ENCODE results near the gene FBN1.

Gene FBN1

GRCh38 chr15:48580736-48581135 lies 64.8 kb downstream of the FBN1 start:
- no peak for DNase-seq (ENCODE audit: low read depth in 2 of 2)

DNA sequence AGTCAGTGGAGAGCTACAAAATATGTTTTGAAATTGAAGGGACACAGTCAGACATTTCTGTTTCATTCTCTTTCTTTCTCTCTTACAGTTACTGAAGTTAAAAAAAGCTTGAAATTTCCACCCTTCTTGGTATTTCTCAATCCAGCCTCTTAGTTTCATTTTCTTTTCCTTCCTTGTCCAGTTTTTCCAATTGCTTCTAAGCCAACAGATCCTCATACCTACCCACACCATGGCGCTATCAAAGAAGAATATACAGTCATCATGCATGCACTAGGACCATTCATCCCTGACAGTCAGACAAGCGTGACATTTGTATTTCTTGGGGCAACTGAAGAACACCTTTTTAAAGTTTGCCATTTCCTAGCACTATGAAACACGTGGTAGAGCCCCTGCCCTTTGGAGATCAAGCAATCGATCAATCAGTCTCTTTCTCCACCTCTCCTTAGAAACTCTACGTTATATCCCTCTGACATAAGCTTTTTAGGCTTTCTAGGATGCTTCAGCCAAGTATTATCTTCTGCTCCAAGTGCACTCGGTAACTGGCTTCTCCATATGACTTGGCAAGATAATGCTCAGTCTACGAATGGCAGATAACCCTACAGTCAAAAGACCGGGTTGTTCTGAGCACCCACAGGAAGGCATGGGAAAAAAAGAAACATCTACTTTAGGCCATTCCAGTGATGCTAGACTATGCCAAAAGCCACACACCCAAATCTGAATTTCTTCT lies 65.4 kb downstream of the FBN1 start:
- DNase-seq (ENCODE audit: low read depth in 2 of 2): no peak

DNA sequence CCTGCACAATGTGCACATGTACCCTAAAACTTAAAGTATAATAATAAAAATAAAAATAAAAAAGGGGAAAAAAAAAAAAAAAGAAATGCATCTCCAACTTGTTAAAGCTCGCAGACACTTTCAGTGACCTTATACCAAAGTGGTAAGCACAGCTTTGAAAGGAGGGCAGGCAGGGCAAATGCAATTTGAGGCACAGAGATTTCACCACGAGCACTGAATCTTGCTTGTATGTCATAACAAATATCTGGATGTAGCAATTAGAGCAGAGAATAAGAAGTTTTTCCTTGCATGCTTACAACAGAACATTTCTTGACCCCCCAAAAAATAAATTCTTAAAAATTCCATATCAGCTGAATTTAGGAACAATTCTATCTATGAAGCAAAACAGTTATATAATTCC lies 66.5 kb downstream of the FBN1 start:
- DNase-seq (ENCODE audit: low read depth in 2 of 2): no peak

GRCh38 chr15:48577469-48577868 lies 68.0 kb downstream of the FBN1 start:
- DNase-seq (ENCODE audit: low read depth in 2 of 2): no peak

- no peak for DNase-seq (ENCODE audit: low read depth in 2 of 2)
These were observed 71.3 kb downstream of the FBN1 start for GRCh38 chr15:48574187-48574586.

DNA sequence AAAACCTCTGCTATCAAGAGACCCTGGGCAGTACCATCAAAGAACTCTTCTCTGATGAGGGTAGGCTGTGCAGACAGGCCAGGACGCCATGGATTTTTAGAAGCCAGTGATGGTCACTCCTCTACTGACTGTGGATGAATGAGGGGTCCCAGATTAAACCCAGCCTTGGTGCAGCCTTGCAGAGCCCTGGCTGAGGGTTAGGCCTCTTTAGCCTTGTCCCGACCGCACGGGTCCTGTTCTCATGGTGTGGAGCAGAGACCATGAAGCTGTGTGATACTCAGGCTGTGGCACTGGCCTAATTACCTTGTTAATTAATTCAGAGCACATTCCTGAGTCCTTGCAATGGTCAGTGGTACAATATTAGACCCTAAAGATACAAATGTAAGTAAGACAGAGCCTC lies 71.7 kb downstream of the FBN1 start:
- no peak for DNase-seq (ENCODE audit: low read depth in 2 of 2)

- DNase-seq (ENCODE audit: low read depth in 2 of 2): no peak
These were observed 72.7 kb downstream of the FBN1 start for GRCh38 chr15:48572823-48573222.

- no peak for DNase-seq (ENCODE audit: low read depth in 2 of 2)
These were observed 74.0 kb downstream of the FBN1 start for GRCh38 chr15:48571510-48571909.

DNA sequence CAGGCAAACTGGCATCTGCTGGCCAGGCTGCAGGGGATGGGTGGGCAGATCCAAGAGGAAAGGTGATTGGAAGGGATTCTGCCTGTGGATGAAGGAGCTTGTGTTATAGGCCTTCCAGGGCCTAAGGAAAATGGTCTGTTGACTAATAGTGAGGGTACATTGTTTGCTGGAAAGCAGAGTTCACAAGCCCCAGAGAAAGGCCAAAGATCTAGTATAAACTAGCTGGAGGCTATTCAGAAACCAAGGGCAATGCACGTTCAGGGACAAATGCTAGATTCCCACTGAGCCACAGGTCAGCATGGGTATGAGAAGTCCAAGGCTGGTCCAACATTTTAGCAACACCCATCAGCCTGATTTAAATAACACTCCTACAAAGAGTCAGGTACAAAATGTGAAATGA lies 74.7 kb downstream of the FBN1 start:
- DNase-seq (ENCODE audit: low read depth in 2 of 2): no peak

DNA sequence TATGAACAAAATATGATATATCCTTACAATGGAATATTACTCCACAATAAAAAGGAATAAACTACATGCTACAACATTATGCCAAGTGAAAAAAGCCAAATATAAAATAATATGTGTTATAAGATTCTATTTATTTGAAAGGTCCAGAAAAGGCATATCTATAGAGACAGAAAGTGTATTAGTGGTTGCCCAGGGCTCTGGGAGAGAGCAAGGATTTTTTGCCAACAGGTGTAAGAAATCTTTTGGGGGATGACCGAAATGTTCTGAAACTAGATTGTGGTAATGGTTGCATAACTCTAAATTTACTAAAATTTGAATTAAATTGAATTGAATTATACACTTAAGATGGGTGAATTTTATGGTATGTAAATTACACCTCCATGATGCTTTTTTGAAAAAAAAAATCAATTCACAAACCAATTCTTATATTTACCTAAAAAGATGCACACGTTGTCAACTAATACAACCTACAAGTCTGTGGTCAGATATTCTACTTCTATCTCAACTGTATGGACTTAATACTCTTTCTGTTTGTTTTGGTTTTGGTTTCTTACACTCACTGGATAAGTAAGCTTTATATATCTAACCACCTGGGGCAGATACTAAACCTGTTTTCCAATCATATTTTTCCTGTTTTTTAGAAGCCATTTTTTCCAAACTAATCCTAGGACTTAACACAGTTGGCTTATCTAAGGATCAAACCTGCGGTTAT lies 75.8 kb downstream of the FBN1 start:
- no peak for DNase-seq (ENCODE audit: low read depth in 2 of 2)

GRCh38 chr15:48566668-48567067 lies 78.8 kb downstream of the FBN1 start:
- no peak for DNase-seq (ENCODE audit: low read depth in 2 of 2)

- DNase-seq (ENCODE audit: low read depth in 2 of 2): no peak
These were observed 79.7 kb downstream of the FBN1 start for GRCh38 chr15:48565560-48566482.

DNA sequence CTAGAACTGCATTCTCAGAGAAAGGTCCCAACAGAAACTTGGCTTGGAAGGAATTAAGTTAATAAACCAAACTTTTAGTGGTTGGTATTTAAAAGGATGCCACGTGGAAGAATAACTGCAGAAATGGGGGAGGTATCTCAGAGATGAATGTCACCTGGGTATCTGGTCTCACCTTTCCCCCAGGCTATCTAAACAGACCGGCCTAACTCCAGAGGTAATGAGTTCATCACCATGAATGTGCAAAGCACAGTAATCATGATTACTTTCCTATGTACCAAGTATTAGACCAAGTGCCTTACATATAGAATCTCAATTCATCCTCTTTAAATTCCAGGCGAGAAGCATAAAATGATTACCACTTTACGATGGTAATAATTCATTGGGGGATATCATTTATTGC lies 80.8 kb downstream of the FBN1 start:
- no peak for DNase-seq (ENCODE audit: low read depth in 2 of 2)

GRCh38 chr15:48563934-48564333 lies 81.6 kb downstream of the FBN1 start:
- DNase-seq (ENCODE audit: low read depth in 2 of 2): no peak

DNA sequence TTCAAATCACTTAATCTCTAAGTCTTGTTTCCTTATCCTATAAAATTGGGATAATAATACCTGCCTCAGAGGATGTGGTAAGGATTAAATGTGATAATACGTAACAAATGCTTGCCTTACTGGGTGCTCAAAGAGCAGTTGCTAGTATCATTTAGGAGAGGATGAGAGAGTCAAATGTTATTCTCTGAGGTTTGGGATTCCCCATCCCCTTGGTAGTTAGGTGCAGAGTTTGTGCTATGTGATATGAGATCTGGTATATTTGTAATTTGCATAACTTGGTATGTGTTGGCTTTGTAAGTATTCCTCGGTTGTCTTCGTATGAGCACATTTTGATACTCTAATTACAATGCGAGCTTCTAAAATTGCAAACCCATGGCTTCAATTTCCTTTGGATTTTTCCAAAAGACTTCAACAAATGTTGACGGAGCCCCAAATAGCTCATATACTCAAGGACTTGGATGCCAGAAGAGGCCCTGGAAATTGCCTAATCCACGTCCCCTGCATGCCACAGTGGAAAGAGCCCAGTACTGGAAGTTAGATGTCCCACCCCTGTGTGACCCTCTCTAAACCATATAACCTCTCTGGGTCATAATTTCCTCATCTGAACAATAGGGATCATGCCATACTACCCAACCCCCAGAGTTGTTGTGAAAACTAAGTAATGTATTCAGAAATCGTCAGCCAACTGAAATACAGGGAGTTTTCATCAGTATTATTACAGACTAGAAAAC lies 85.0 kb downstream of the FBN1 start:
- no peak for DNase-seq (ENCODE audit: low read depth in 2 of 2)

- DNase-seq (ENCODE audit: low read depth in 2 of 2): no peak
These were observed 86.2 kb downstream of the FBN1 start for GRCh38 chr15:48559285-48559684.

DNA sequence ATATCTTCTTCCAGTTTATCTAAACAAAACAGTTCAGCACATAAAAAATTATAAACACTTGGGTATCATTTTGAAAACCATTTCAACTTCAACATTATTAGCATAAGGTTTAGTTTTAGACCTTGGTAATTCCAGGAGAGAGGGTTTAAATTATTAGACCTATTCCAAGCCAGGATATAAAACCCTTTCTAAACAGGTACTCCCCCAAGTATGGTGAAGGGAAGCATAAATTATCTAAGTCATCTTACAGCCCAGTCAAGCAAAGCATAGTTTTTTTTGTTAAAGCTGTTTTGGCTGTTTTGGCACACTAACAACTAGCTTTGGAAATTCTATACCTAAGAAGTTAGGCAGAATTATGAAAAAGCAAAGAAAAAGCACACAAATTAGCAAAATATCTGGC lies 87.3 kb downstream of the FBN1 start:
- DNase-seq (ENCODE audit: low read depth in 2 of 2): no peak

DNA sequence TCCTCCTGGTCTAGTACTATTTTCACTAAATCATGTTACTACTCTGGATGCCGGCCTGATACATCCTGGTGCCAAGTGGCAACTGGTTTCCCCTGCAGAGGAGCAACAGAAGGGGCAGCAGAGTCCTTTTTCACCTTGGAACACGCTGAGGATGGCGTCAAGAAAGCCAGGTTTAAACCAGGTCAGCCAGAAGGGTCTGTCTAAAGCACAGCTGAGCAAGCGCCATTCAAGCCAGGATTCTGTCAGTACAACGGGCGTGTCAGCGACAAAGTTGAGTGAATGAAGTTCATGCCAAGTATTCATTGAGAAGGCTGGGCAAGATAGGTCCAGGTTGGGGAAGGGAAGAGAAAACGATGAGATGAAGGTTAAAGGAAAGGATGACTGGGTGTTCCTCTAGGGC lies 88.2 kb downstream of the FBN1 start:
- no peak for DNase-seq (ENCODE audit: low read depth in 2 of 2)

DNA sequence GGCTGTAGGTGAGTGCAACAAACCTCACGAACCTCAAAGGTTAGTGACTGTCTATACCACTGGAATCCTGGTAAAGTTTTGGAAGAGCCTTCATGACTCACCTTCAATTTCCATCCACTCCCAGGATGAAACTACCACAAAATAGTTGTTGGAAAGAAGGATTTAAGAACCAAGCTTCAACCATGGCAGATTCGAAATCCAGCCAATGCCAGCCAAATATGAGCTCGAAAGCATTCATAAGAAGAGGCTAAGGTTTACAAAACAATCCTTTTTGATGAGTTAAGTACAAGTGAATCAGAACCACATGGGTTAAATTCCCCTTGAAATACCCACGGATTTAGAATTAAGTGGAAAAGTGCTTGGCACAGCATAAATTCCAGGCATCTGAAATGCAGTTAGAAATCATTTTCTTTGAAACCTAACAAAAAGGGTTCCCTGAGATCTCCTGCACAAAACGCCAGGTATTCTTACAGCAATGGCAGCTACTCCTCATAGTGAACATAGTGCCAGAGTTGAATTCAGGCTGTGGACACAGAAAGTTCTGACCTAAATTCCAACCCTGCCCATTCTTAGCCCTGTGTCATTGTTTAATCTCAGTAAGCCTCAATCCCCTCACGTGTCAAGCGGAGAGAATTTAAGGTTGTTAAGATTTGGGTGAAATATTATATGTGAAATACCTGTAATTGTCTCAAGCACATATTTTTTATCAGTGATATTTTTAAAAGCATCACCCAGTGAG lies 89.2 kb downstream of the FBN1 start:
- no peak for DNase-seq (ENCODE audit: low read depth in 2 of 2)

GRCh38 chr15:48555241-48555881 lies 90.1 kb downstream of the FBN1 start:
- DNase-seq (ENCODE audit: low read depth in 2 of 2): no peak

- DNase-seq (ENCODE audit: low read depth in 2 of 2): no peak
These were observed 91.4 kb downstream of the FBN1 start for GRCh38 chr15:48554112-48554511.

Measured in stimulated activated CD8-positive, alpha-beta memory T cell treated with anti-CD3 and anti-CD28 coated beads, Interleukin-15, amount 100 ng/mL, for 48 hours (primary cell).